ENCODE data around the gene HDAC7.

HDAC7 gene

GRCh38 chr12:47807338-47807737 lies 12.4 kb downstream of the HDAC7 start:
- no peak for DNase-seq (ENCODE audit: extremely low spot score)
- POLR2A ChIA-PET = no interaction called here
- no peak for TF ChIP-seq CTCF (IDR thresholded peaks at IDR 0.05; ENCODE audit: control extremely low read depth, extremely low read depth, low read depth, missing control alignments)
- CTCF ChIA-PET = interaction anchor here (0.6 to 31.1 kb wide), 16 partner anchors 9 to 646 kb away, joined by 3 to 685 read pairs (median 6); partner anchors contain the start of genes HDAC7, RAPGEF3, SLC48A1 and TMEM106C

GRCh38 chr12:47805417-47805816 lies 14.3 kb downstream of the HDAC7 start:
- ChIA-PET POLR2A (no interaction called here), CTCF (interaction anchor here (1.3 to 31.1 kb wide), 6 partner anchors 7 to 38 kb away, joined by 3 to 685 read pairs (median 20); partner anchors contain the start of gene HDAC7)
- no peak for DNase-seq (ENCODE audit: extremely low spot score)

GRCh38 chr12:47804171-47804570 lies 15.5 kb downstream of the HDAC7 start:
- ChIA-PET CTCF (interaction anchor here (0.7 to 31.1 kb wide), 7 partner anchors 9 to 60 kb away, joined by 3 to 685 read pairs (median 4); no protein-coding TSS in a partner anchor), POLR2A (no interaction called here)
- no peak for TF ChIP-seq CTCF (IDR thresholded peaks at IDR 0.05; ENCODE audit: control extremely low read depth, extremely low read depth, low read depth, missing control alignments)
- no peak for DNase-seq (ENCODE audit: extremely low spot score)

More at GRCh38 chr12:47805417-47805816, 14.3 kb downstream of the HDAC7 start:
- TF ChIP-seq CTCF (IDR thresholded peaks at IDR 0.05; ENCODE audit: control extremely low read depth, extremely low read depth, low read depth, missing control alignments) = no peak

- DNase-seq (ENCODE audit: extremely low spot score) = no peak
- CTCF ChIA-PET = interaction anchor here (0.8 to 31.1 kb wide), 7 partner anchors 10 to 61 kb away, joined by 3 to 685 read pairs (median 11); no protein-coding TSS in a partner anchor
- no peak for TF ChIP-seq CTCF (IDR thresholded peaks at IDR 0.05; ENCODE audit: control extremely low read depth, extremely low read depth, low read depth, missing control alignments)
- POLR2A ChIA-PET = no interaction called here
Observed at GRCh38 chr12:47803191-47803875, 16.4 kb downstream of the HDAC7 start.

GRCh38 chr12:47802312-47802711 lies 17.4 kb downstream of the HDAC7 start:
- no peak for DNase-seq (ENCODE audit: extremely low spot score)
- ChIA-PET CTCF (interaction anchor here (0.6 to 31.1 kb wide), 13 partner anchors 10 to 172 kb away, joined by 3 to 685 read pairs (median 5); partner anchors contain the start of gene ENDOU), POLR2A (no interaction called here)
- no peak for TF ChIP-seq CTCF (IDR thresholded peaks at IDR 0.05; ENCODE audit: control extremely low read depth, extremely low read depth, low read depth, missing control alignments)

GRCh38 chr12:47801904-47802246 lies 17.8 kb downstream of the HDAC7 start:
- POLR2A ChIA-PET = no interaction called here
- CTCF ChIA-PET = interaction anchor here (0.6 to 31.1 kb wide), 13 partner anchors 9 to 173 kb away, joined by 3 to 685 read pairs (median 5); partner anchors contain the start of gene ENDOU
- TF ChIP-seq CTCF (IDR thresholded peaks at IDR 0.05; ENCODE audit: control extremely low read depth, extremely low read depth, low read depth, missing control alignments) = no peak
- no peak for DNase-seq (ENCODE audit: extremely low spot score)

Measured in GM10248 (cell line).